T-helper 2 cell treated with Interferon-gamma antibody and Interleukin-4, amounts not matched to agents 100 ng/mL and 5 ng/mL, for 36 hours (primary cell): ENCODE results near the gene ESPN. TPM values are rescaled to one million over a fixed set of nuclear protein-coding genes. Genes with fewer than 3 reads are reported as not detected.

ENCODE experiments used
- intact Hi-C: fragments of 100-400 bp; cut with micrococcal nuclease; formaldehyde crosslinking; loops from one replicate; pipeline ENCODE4 v1.15.1; 2023
- total RNA-seq: library from RNA; stranded (reverse); gene quantifications from 2 replicates; pipeline ENCODE4 v1.2.3, GENCODE V29; 2022

Gene ESPN
- total RNA-seq, 1 donor from 2014 or later = 1.1 TPM

GRCh38 chr1:6508816-6509189 lies 84.2 kb downstream of the ESPN start:
- intact Hi-C loops = no loop called here

DNA sequence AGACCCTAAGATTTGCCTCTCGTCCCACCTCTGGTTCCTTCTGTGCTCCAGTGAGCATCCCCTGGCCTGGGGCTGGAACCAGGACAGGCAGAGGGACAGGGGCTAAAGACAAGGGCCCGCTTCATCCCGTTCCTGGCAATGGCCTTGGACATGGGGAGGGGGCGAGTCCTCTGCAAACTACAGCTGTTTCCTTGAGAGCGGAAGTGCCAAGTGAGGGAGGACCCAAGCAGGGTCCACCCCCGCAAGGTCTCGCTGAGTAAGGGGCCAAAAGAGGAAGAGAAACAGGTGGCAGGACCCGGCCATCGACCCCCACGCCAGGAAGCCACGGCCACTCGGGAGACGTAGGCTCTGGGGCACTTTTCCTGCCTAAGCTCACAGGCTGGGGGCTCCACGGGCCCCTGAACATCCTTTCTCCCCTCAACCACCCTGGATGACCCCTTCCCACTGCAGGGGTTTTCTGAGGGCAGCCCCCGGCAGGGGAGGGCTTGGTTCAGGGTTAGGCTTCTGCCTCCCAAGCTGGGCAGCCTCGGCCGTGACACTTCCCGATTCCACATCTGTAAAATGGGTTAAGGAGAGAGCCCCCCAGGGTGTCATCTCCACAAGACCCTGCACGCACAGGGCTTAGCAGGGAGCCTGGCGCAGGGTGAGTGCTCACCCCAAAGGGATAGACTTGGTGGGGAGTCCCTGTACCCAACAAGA lies 84.8 kb downstream of the ESPN start:
- intact Hi-C loops = no loop called here

DNA sequence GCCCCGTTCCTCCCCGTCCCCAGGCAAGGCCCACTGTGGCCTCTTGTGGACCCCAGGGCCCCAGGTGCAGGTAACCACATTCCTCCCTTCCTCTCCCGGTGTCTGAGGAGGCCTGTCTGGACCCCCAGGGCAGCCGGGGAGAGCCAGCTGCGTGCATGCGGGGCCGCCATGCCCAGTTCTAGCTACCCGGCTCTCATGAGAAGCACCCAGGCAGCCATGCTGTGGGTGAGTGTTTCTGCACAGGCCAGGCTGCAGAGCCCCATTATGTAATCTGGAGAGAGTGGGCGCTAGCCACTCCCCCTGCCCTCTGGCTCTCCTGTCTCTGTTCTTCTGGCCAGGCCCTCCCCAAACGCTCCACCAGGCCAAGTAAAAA lies 85.3 kb downstream of the ESPN start:
- intact Hi-C loops = no loop called here

- intact Hi-C loops = no loop called here
These were observed 85.9 kb downstream of the ESPN start for GRCh38 chr1:6510493-6510892.

Other genes with a start within 250 kb of the ESPN start
- 4.5 and 5.3 TPM in 2 replicates for gene CHD5, start 244.5 kb upstream of the ESPN start, total RNA-seq
- gene RPL22, start 225.2 kb upstream of the ESPN start, total RNA-seq = 435 and 464 TPM in 2 replicates
- 36.3 and 38.1 TPM in 2 replicates for gene RNF207, start 218.7 kb upstream of the ESPN start, total RNA-seq
- 60.9 and 64.4 TPM in 2 replicates for gene ICMT, start 188.8 kb upstream of the ESPN start, total RNA-seq
- not detected in 2 replicates for gene HES3, start 180.6 kb upstream of the ESPN start, total RNA-seq
- gene GPR153, start 163.7 kb upstream of the ESPN start, total RNA-seq = 0.50 and 0.57 TPM in 2 replicates
- gene ACOT7, start 31.0 kb upstream of the ESPN start, total RNA-seq = 92.8 and 95.3 TPM in 2 replicates
- gene HES2, start 4.9 kb upstream of the ESPN start, total RNA-seq = 0.89 and 0.93 TPM in 2 replicates
- 95.0 and 104 TPM in 2 replicates for gene TNFRSF25, start 41.4 kb downstream of the ESPN start, total RNA-seq
- gene PLEKHG5, start 66.9 kb downstream of the ESPN start, total RNA-seq = 1.4 TPM in 2 replicates
- gene NOL9, start 129.7 kb downstream of the ESPN start, total RNA-seq = 54.0 and 58.5 TPM in 2 replicates
- not detected in 2 replicates for gene TAS1R1, start 130.5 kb downstream of the ESPN start, total RNA-seq
- gene ZBTB48, start 155.2 kb downstream of the ESPN start, total RNA-seq = 29.8 and 32.9 TPM in 2 replicates
- 20.7 and 22.0 TPM in 2 replicates for gene KLHL21, start 178.1 kb downstream of the ESPN start, total RNA-seq
- gene PHF13, start 189.0 kb downstream of the ESPN start, total RNA-seq = 16.1 and 16.3 TPM in 2 replicates
- 17.1 and 19.4 TPM in 2 replicates for gene THAP3, start 200.1 kb downstream of the ESPN start, total RNA-seq